GM12878 (cell line): ENCODE results near the gene TMEM163. TPM values are rescaled to one million over a fixed set of nuclear protein-coding genes. Genes with fewer than 3 reads are reported as not detected.

Source experiments
- ATAC-seq: fragments of 200-7000 bp; cut with Tn5 transposase; 3 replicates; pipeline ENCODE4 v1.9.1; 2020; ENCODE audit warnings: mild to moderate bottlenecking, moderate library complexity
- BruUV-seq: library from RNA; stranded (reverse); fragments of 400-500 nt; replicated peaks from 2 replicates; lab custom pipeline; 2021; lab: Mats Ljungman, UMichigan
- CTCF ChIA-PET: fragments of 300-600 bp; sonication (Branson Sonifier 250); formaldehyde crosslinking; extraction: SDS; loops from one replicate; lab custom pipeline; 2021; ENCODE audit warnings: inconsistent platforms; lab: Yijun Ruan, JAX
- POLR2A ChIA-PET: fragments of 350-600 bp; formaldehyde crosslinking; extraction: SDS; loops from one replicate; lab custom pipeline; 2021; ENCODE audit warnings: inconsistent platforms; lab: Charles Lee
- RAD21 ChIA-PET: fragments of 300-600 bp; sonication (Branson Sonifier 250); formaldehyde crosslinking; loops from one replicate; lab custom pipeline; 2023; ENCODE audit warnings: antibody characterized with exemption; ENCODE audit not compliant: unreplicated experiment; lab: Charles Lee
- SMC1A ChIA-PET: fragments of 300-600 bp; sonication (Branson Sonifier 250); formaldehyde crosslinking; loops from one replicate; lab custom pipeline; 2023; ENCODE audit not compliant: unreplicated experiment, uncharacterized antibody; lab: Charles Lee
- DNase-seq: peaks from one replicate; pipeline ENCODE4 v3.0.0-alpha.2; 2011; ENCODE audit warnings: low read depth, low spot score
- FAIRE-seq: peaks from 3 replicates; lab custom pipeline; 2011; peaks lifted over from hg19 to GRCh38; lab: Jason Lieb, UNC
- H2AFZ ChIP-seq: 2 replicates; pipeline ENCODE4 v1.6.0; 2011; ENCODE audit warnings: low read depth, low read length, control low read depth; ENCODE audit not compliant: control insufficient read depth
- H3K27ac ChIP-seq: 2 replicates; pipeline ENCODE4 v1.5.1; 2011; ENCODE audit warnings: control low read depth; ENCODE audit not compliant: control insufficient read depth, insufficient read depth
- H3K27me3 ChIP-seq, 2 experiments: replicated peaks in 1 of 2; 2 replicates each; pipeline versions ENCODE4 v1.6.0 to v1.6.1; 2011; ENCODE audit warnings: low read length in 1 of 2; ENCODE audit not compliant: control insufficient read depth in 2 of 2, insufficient read depth in 2 of 2
- H3K36me3 ChIP-seq, 2 experiments: 2 replicates each; pipeline ENCODE4 v1.5.1; 2011; ENCODE audit warnings: low read length in 1 of 2; ENCODE audit not compliant: control insufficient read depth in 2 of 2, insufficient read depth in 2 of 2
- H3K4me1 ChIP-seq: 2 replicates; pipeline ENCODE4 v1.6.1; 2011; ENCODE audit warnings: mild to moderate bottlenecking, low read length, moderate library complexity, mixed read lengths; ENCODE audit not compliant: control insufficient read depth, insufficient read depth
- H3K4me2 ChIP-seq: 2 replicates; pipeline ENCODE4 v1.6.0; 2011; ENCODE audit warnings: control low read depth; ENCODE audit not compliant: control insufficient read depth, insufficient read depth
- H3K4me3 ChIP-seq: fragments of 200-600 bp; sonication (generic); 2 replicates; pipeline ENCODE4 v1.5.1; 2016
- H3K79me2 ChIP-seq: 2 replicates; pipeline ENCODE4 v1.6.0; 2011; ENCODE audit warnings: low read length; ENCODE audit not compliant: control insufficient read depth, insufficient read depth
- H3K9ac ChIP-seq: 2 replicates; pipeline ENCODE4 v1.8.0; 2011; ENCODE audit warnings: low read length, control low read depth, mixed read lengths; ENCODE audit not compliant: control insufficient read depth, insufficient read depth
- H3K9me3 ChIP-seq: replicated peaks from 3 replicates; pipeline ENCODE4 v1.5.1; 2011; ENCODE audit warnings: mild to moderate bottlenecking, low read length; ENCODE audit not compliant: control insufficient read depth, insufficient read depth
- H4K20me1 ChIP-seq: 2 replicates; pipeline ENCODE4 v1.6.0; 2011; ENCODE audit not compliant: control insufficient read depth, insufficient read depth
- CHD4 ChIP-seq: fragments of 200-600 bp; sonication (generic); IDR thresholded peaks from 2 replicates; pipeline ENCODE4 v1.6.1; 2016; ENCODE audit warnings: mild to moderate bottlenecking
- EP300 ChIP-seq, 2 experiments: fragments of 150-350 bp in 1 of 2; IDR thresholded peaks; 2 replicates each; pipeline ENCODE4 v1.6.1; 2011 to 2012; ENCODE audit warnings: low read depth in 2 of 2, low read length in 2 of 2, borderline replicate concordance in 1 of 2, improper control_type of control experiment in 1 of 2, inconsistent platforms in 1 of 2; ENCODE audit not compliant: control insufficient read depth in 1 of 2
- FOXM1 ChIP-seq: IDR thresholded peaks from 2 replicates; pipeline ENCODE4 v1.6.1; 2012; ENCODE audit warnings: low read depth, mild to moderate bottlenecking, inconsistent platforms, low read length, moderate library complexity
- GATAD2B ChIP-seq: fragments of 450-650 bp; conservative IDR thresholded peaks from 2 replicates; pipeline ENCODE4 v1.6.1; 2017; ENCODE audit warnings: low read depth, mild to moderate bottlenecking, moderate library complexity
- IKZF1 ChIP-seq: fragments of 450-650 bp; conservative IDR thresholded peaks from 2 replicates; pipeline ENCODE4 v1.6.1; 2017; ENCODE audit warnings: antibody characterized with exemption, mild to moderate bottlenecking
- IRF3 ChIP-seq: fragments of 450-650 bp; IDR thresholded peaks from 2 replicates; pipeline ENCODE4 v1.6.1; 2014; ENCODE audit warnings: mild to moderate bottlenecking
- KAT2A ChIP-seq: conservative IDR thresholded peaks from 2 replicates; pipeline ENCODE4 v1.6.1; 2011; ENCODE audit warnings: low read depth, low read length; ENCODE audit not compliant: control insufficient read depth
- MYC ChIP-seq: IDR thresholded peaks from 2 replicates; pipeline ENCODE4 v1.6.1; 2011; ENCODE audit warnings: mild to moderate bottlenecking, low read length, moderate library complexity, inconsistent platforms; ENCODE audit not compliant: insufficient read depth, insufficient replicate concordance, insufficient read length, severe bottlenecking
- NR2F1 ChIP-seq: fragments of 450-650 bp; conservative IDR thresholded peaks from 2 replicates; pipeline ENCODE4 v1.6.1; 2017; ENCODE audit warnings: mild to moderate bottlenecking
- PAX5 ChIP-seq: IDR thresholded peaks from 2 replicates; pipeline ENCODE4 v1.6.1; 2011; ENCODE audit warnings: low read depth, low read length, borderline replicate concordance
- RB1 ChIP-seq: fragments of 450-650 bp; formaldehyde crosslinking; IDR thresholded peaks from 2 replicates; pipeline ENCODE4 v1.6.1; 2017; ENCODE audit warnings: mild to moderate bottlenecking, borderline replicate concordance
- RCOR1 ChIP-seq: conservative IDR thresholded peaks from 2 replicates; pipeline ENCODE4 v1.6.1; 2012; ENCODE audit warnings: low read depth, low read length, improper control_type of control experiment
- RELB ChIP-seq: fragments of 450-650 bp; IDR thresholded peaks from 2 replicates; pipeline ENCODE4 v1.6.1; 2017; ENCODE audit warnings: low read depth, mild to moderate bottlenecking, moderate library complexity
- SIX5 ChIP-seq: IDR thresholded peaks from 2 replicates; pipeline ENCODE4 v1.6.1; 2011; ENCODE audit warnings: mild to moderate bottlenecking, low read depth, low read length, moderate library complexity; ENCODE audit not compliant: severe bottlenecking
- SREBF1 ChIP-seq: IDR thresholded peaks from 2 replicates; pipeline ENCODE4 v1.6.1; 2012; ENCODE audit warnings: mild to moderate bottlenecking, low read length
- USF2 ChIP-seq: IDR thresholded peaks from 2 replicates; pipeline ENCODE4 v1.6.1; 2011; ENCODE audit warnings: low read depth, low read length, improper control_type of control experiment, borderline replicate concordance
- WGBS: methylation state at CpG from one replicate; pipeline ENCODE4 v1.1.6; 2016; ENCODE audit warnings: low lambda C conversion rate; ENCODE audit not compliant: insufficient replicate concordance, insufficient coverage; ENCODE audit errors: missing lambda C conversion rate; 5-methylcytosine and 5-hydroxymethylcytosine counted together
- in situ Hi-C: fragments of 300-500 bp; cut with MboI; formaldehyde crosslinking; loops from 9 replicates; pipeline ENCODE4 v1.14.3; 2018; ENCODE audit warnings: mixed read lengths
- intact Hi-C: fragments of 100-400 bp; cut with micrococcal nuclease; formaldehyde crosslinking; loops from one replicate; pipeline ENCODE4 v1.14.2; 2022; ENCODE audit not compliant: unreplicated experiment
- polyA plus RNA-seq, 11 experiments: library from polyadenylated mRNA; depleted of rRNA in 4 of 11; unstranded in 6 of 11; stranded (reverse) in 5 of 11; fragments of >200 nt; fragmentation: Nextera tagmentation in 4 of 11; fragmentation: Illumina TruSeq in 1 of 11; extraction: Ambion mirVana in 4 of 11; extraction: Trizol in 1 of 11; gene quantifications; 1 replicate in 1 of 11; 2 replicates in 10 of 11; pipeline versions ENCODE4 v1.2.1 to v1.2.3, GENCODE V29; 2011 to 2016; ENCODE audit warnings: inconsistent platforms in 2 of 11, missing spikeins in 2 of 11, low read depth in 1 of 11
- total RNA-seq, 4 experiments: library from RNA; depleted of rRNA in 3 of 4; stranded (reverse); fragments of >200 nt in 3 of 4; fragmentation: Illumina TruSeq in 1 of 4; extraction: Trizol in 1 of 4; gene quantifications; 2 replicates each; pipeline versions ENCODE4 v1.2.1 to v1.2.3, GENCODE V29; 2013 to 2021

The TMEM163 gene
- total and polyA plus RNA-seq, 10 of the 15 experiments (the other 5 are each of a cell fraction or from before 2014, with no cell fraction given) = 0.05 to 0.11 (median 0.07) TPM; not detected in 4

GRCh38 chr2:134712299-134712698, 6.5 kb downstream of the TMEM163 start (continued):
- no peak for TF ChIP-seq MYC
- TF ChIP-seq EP300 (IDR thresholded peaks at IDR 0.05; ENCODE audit: borderline replicate concordance in 1 of 2, control insufficient read depth in 1 of 2, low read depth in 2 of 2, low read length in 2 of 2) = no peak
- TF ChIP-seq RELB = no peak

GRCh38 chr2:134711692-134712091, 7.1 kb downstream of the TMEM163 start:
- RAD21 ChIA-PET = no interaction called here
- no peak overlapping the region for H2AFZ ChIP-seq
- H4K20me1 ChIP-seq = no peaks in the 10 kb centered on the region
- no peak overlapping the region for H3K9ac ChIP-seq
- SMC1A ChIA-PET = no interaction called here
- no peaks in the 10 kb centered on the region for H3K9me3 ChIP-seq
- no peak overlapping the region for H3K4me2 ChIP-seq
- no peaks in the 10 kb centered on the region; the same call in 1 of the 2 replicates for H3K4me1 ChIP-seq
- FAIRE-seq (no peak), DNase-seq (no peak), ATAC-seq (no peak)
- BruUV-seq = no TSS peak
- no peak for TF ChIP-seq PAX5
- TF ChIP-seq RCOR1 = no peak
- no peak for TF ChIP-seq IKZF1
- no peak for TF ChIP-seq GATAD2B
- no peak for TF ChIP-seq USF2
- no peak for TF ChIP-seq NR2F1
- no peak for TF ChIP-seq SIX5
- TF ChIP-seq IRF3 = no peak
- no peak for TF ChIP-seq SREBF1
- no peak for TF ChIP-seq CHD4
- TF ChIP-seq RB1 = no peak
- TF ChIP-seq KAT2A = no peak
- TF ChIP-seq FOXM1 = no peak
- no peaks in the 10 kb centered on the region for H3K79me2 ChIP-seq
- CTCF ChIA-PET = no interaction called here
- 42% methylated on average over 3 of the region's 3 CpGs for WGBS
- H3K27ac ChIP-seq = no peak overlapping the region
- H3K27me3 ChIP-seq = peaks cover 0 to 2% of the 10 kb centered on the region in 2 experiments; a peak in 3 of 4 replicates
- no peak overlapping the region for H3K4me3 ChIP-seq
- POLR2A ChIA-PET = no interaction called here
- intact Hi-C loops = no loop called here
- in situ Hi-C loops = no loop called here
- no peaks in the 10 kb centered on the region for H3K36me3 ChIP-seq
